COLO829 (cell line): Measurements from ENCODE around the gene ANKRD22.
A peak's percentile ranks its signal among the peaks of the same experiment; 100 is the strongest.
"Not testable (repeated sequence)": the region's sequence is repeated elsewhere in the genome, so short reads cannot be mapped to it uniquely, and the experiment has no call there.

Source experiments
- DNase-seq: peaks from one replicate; pipeline ENCODE4 v3.0.0; 2012; ENCODE audit warnings: low spot score

The ANKRD22 gene

DNA sequence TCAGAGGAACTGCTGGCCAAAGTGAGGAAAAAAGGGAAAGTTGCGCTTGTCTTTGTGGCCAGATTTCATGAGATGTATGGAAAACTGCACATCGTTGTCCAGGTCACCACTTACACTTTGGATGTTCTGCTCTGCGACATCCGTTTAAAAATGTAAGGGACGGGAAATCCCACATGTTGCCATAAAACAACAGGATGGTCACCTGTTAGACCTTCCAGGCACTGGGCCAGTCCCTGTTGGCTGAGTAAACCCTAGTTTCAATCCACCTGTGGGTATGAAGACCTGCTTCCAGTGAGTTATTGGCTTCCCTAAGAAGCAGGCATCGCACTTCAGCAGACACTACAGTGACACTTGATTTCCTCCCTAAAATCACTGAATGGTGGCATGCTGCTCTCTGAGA lies 25.7 kb upstream of the ANKRD22 start:
- no peak for DNase-seq

DNA sequence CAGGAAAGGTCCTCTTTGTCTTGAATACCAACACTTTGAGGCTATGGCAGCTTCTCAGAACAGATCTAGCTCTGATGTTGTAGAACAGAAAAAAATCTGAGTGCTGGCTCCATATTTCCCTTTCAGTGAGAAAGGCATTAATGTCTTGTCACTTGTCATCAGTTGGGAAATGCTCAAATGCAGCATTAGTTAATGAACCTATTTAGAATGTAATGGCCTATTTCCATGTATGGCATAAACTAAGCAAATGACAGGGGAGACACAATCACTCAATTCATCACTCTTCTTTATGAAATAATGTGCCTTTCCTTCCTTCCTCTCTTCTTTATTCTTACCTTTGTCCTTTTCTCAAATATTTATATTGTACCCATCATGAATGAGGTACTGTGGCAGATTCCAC lies 23.4 kb upstream of the ANKRD22 start:
- DNase-seq: no peak

DNA sequence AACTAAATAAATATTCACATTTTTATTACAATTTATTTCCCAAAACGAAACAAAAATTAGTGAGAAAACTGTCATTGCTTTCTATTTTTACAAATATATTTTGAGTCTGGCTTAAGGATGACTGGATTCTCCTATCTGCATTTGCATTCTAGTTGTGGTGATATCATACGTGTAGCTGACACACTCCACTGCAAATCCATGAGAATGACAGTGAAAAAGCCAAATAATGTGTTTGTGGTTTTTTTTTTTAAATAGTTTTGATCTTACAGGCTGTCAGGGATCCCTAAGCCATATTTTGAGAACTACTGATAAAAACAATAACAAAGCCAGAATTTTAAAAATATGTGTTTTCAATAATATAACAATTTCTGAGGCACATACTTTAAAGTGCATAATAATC lies 22.6 kb upstream of the ANKRD22 start:
- no peak for DNase-seq

DNA sequence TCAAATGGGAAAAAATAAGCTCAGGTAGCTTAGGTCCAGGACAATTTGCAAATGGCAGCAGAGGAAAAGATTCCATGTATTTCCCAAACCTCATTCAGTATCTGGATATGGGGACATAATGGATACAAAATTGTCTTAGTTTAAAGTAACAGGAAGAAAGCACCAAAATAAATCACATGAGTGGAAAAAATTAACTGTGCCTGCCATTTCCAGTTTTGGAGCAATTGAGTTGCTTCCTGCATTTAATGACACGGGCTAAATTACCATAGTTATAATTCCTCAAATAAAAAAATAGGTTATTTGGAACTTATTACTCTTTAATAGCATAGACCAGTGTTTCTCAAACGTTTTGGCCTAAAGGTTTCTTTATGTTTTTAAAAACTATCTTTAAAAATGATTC lies 22.1 kb upstream of the ANKRD22 start:
- no peak for DNase-seq

DNA sequence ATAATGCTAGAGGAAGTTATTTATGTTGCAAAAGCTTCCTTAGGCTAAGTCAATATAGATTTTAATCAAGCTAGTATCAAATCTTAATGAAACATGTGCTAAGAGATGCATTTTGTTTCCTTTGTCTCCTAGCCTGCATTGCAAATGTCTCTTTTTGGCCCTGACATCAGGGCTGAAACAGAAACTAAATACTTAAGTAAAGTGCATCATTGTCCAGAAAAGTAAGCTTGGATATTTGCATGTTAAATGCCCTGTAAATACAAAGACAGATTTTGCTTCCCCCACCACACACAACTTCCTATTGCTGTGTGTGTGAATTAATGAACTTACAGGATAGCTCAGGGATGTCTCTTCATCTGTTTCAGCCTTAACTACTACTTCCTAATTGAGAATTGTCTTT lies 18.4 kb upstream of the ANKRD22 start:
- no peak for DNase-seq

DNA sequence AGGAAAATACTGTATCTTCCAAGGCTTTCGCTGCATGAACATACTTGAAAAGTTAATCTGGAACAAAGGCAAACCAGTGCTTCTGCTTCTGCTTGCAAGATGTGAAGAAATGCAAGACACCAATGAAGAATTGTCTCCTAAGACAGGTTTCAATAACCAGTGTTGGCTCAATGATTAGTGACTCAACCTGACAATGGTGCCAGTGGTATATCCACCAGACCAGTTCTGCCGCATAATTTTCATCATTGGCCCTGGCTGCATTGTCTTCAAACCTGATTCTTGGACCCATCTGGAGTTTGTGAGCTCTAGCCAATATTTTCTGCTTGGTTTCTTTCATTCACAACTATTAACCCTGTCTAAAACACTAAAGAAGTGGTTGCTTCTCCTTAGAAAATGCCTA lies 14.8 kb upstream of the ANKRD22 start:
- no peak for DNase-seq

DNA sequence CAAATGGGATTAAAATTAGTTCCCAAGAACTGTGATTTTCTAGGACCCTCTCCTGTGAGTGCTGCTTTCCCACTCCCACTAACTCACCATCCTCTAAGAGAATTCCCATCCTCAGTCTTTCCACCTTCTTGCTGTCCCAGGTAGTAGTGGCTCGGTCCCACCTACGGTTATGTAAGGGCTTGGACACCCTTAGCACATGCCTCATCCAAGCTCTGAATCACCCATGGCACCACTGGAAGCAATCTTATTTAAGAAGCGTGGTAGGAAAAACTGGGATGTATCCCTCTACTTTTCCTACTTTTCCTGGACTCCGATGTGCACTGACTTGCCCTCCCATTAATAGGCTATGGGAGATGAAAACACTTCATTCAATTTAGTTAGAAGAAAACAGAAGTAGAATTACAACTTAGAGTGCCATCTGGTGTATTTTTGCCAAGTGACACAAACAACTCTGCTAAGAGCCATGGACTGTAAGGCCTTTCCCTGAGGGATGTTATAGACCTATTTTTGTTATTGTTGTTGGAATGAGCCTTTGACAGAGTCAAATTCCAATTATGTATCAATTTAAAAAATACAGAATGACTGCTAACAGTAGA lies 13.7 kb upstream of the ANKRD22 start:
- DNase-seq: no peak

DNA sequence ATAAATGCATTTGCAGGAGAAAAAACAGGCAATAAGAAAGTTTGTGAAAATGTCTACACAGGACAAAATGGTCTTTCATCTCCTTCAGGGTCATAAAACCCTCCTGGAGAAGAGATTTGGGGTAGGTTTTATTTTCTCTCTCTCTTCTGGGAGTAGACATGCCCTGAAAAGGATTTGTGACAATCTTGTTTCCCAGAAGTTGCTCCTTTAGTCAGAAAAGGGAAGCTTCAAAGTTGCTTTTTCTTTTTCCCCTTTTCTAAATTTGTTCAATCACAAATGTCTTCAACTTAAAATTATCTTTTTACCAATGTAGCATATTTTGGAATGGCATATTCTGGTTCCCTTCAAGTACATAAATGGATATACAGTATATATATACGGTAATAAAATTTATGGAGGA lies 9.4 kb upstream of the ANKRD22 start:
- DNase-seq: no peak

DNA sequence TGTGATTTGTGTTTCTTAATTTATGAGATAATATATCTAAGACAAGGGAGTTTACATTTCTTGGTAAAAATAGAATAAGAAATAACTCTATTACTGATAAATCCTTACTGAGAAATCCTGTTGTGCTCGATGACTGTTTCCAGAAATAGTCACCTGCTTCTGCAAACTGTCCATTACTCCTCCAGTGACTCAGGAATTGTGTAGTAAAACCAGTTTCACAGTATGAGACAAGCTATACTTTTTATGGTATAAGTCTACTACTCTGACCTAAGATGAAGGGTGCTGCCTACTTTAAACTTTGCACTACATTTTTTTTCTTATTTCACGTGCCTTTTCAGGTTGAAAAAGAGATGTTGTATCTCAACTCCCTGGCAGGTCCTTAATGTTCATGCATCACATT lies 6.8 kb upstream of the ANKRD22 start:
- no peak for DNase-seq

DNA sequence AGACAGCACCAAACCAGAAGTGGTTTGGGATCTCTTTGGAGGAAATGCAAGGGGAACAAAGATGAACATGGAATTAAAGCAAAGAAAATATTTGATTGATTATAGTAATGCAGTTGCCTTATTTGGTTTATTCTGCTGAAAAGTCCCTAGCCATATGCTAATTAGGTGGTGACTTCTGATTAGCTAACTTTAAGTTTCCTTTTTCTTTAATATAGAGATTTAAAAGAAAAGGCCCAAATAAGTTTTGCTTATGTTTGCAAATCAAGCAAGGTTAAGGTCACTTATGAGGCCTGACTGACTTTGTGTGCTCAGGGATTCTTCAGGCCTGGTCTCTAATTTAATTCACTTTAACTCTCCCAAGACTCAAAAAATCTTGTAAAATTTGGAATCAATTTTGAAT lies 6.2 kb upstream of the ANKRD22 start:
- no peak for DNase-seq

DNA sequence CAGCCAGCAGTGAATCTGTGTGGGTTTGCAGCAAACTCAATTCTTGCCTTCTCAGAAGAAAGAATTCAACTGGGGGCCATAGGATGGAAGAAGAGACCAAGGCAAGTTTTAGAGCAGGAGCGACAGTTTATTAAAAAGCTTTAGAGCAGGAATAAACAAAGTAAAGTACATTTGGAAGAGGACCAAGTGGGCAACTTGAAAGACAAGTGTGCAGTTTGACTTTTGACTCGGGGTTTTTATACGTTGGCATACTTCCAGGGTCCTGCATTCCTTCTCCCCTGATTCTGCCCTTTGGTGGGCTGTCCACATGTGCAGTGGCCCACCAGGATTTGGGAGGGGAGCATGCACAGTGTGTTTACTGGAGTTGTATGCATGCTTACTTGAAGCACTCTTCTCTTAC lies 3.0 kb upstream of the ANKRD22 start:
- DNase-seq: no peak

DNA sequence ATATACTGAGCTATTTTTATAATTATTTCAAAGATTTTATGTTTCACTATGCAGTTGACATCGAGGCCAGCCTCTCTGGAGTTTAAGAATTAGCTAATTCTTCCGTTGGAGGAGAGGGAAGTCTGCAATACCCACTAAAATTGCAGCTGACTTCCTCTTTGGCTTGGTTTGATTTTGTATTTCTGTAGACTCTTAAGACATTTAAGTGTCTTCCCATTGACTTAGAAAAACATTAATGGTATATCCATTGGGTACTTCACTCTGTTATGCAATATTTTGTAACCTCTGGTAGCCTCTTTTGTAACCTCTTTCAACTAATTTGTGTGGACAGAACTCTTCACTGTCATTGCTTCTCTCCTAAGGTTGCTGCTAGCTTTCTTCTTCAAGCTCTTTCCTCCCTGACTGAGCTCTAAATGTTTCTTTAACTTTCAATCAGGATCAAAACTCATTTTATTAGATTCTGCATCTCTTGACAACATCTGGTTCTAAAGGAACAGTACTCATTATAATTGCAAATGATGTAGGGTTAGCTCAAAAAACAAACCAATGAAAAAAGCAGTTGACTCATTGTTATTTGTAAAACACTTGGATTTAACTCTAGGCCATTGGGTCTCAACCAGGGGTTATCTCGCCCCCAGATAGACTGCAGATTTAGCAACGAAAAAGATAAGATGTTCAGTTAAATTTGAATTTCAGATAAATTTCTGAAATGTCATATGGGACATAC lies 1.7 kb upstream of the ANKRD22 start:
- no peak for DNase-seq

DNA sequence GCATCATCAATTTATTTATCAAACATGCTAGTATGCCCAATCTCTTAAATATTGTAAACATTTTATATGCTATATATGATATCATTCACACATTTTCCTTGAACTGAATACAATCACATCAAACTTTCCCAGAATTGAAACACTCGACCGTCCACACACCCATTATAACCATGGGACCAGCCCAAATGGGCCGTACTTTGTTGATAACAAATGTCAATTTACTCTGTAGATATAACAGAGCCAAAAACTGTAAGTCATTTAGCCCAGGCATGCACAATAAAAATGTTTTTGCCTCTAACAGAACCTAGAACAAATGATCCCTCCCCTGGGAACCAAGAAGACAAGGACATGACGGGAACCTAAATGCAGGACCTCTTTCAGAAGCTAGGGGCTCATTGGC lies 683 bp upstream of the ANKRD22 start:
- DNase-seq: no peak

DNA sequence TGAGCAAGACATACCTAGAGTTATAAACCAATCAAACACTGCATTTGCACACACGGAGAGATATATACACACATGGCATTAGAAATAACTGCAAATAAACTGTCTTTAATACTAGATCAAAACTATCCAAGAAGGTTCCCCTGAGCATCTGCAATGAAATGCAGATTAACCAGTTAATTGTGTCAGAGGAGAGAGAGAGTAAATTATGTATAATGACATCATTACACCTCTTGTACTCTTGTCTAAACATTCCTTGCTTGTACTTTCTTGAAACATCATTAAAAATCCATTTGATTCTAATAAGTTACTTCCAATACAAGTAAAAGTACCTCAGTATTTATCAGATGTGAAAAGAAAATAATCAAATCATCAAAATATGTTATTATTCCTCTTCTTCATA lies 932 bp downstream of the ANKRD22 start:
- DNase-seq: no peak

DNA sequence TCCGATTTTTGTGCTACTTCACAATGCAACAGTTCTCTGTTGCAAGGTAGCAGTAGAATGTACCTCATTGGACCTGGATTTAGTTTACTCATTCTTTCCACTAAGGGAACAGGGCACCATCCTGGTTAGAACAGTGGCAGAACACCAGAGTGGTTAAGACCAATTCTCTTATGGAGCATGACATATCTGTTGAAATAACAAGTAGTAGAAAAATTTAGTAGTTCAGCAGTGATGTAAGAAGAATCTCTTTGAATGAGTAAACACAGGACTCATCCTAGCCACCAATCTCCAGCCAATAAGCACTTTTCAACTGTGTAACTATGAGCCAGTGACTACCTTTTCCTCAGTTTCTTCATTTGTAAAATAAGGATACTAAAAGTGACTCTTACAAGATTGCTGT lies 2.4 kb downstream of the ANKRD22 start:
- no peak for DNase-seq

DNA sequence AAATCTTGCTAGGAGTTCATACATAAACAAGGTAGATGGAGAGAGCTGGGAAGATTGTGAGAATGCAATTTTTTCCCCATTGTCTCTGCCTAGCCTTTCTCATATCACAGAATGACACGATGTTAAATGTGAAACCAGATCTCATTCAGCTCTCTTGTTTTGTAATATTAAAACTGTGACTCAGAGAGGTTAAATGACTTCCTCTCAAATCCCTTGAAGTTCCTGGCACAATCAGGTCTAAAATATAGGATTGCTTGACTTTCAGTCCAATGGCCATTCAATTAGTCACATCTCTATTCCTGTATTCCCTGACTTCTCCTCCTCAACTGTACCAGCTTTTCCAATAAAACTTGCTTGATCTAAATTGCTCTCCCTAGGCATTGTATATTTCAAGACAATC lies 3.1 kb downstream of the ANKRD22 start:
- peak; percentile 35 for DNase-seq

DNA sequence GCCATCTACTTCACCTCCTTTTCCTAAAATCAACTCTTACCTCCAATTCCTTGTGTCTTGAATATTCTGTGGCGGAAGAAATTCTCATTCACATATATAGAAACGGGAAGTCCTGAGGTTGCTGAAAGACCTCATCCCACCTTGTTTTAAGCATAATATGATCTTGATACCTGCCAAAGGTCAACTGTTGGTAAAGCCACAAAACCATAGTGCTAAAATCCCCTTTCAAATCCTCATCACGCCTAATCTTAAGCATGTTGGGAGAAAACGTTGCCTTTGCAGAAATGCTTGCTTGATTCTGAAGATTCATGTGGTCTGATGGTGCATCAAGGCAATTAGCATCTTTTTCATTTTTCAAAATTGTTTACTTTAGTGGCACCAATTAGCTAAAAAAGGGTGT lies 8.5 kb downstream of the ANKRD22 start:
- no peak for DNase-seq

DNA sequence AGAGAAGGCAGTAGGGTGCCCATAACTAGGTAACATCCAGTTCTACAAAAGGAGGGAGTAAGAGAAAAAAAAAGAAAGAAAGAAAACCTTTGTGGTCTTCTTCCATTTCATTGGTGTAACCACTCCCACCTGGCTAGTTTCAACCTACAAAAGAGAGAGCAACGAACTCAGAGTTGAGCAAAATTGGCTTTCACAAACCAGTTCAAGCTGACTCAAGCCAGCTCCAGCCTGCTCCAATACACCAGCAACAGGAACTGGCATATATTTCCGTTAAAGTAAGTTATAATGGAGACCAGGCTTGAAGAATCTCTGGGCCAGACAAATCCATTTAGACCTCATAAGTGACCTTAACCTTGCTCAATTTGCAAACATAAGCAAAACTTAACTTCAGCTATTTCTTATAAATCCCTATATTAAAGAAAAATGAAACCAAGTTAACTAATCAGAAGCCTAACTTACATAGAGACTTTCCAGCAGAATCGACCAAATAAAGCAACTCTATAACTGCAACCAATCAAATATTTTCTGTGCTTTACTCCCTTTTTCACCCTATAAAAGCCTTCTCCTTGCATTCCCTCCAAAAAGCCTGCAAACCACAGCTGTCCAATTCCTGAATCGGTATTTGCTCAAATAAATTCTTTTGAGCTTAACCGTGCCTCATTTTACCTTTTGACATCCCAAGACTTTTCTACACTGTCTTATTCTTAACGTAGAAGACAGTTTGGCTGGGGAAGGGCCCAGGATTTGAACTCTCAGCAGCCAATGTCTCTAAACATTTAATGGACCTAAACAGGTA lies 10.1 kb downstream of the ANKRD22 start:
- no peak for DNase-seq

DNA sequence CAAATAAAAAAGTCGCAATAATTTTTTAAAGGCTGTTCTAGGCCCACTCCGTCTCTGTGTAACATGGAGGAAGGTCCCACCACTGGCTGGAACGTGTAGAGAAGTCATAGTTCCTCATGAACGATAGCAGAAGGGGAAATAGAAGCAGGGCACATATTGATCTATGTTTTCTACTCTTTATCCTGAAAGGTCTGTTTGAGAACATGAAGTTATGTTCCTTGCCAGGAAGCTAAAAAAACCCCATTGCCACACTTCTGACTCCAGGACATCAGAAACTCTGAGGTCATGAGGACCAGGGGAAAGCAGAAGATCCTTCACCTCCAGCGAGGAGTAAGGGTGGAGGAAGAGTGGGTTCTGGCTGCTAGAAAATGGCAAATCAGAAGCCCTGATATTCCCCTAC lies 10.8 kb downstream of the ANKRD22 start:
- no peak for DNase-seq

DNA sequence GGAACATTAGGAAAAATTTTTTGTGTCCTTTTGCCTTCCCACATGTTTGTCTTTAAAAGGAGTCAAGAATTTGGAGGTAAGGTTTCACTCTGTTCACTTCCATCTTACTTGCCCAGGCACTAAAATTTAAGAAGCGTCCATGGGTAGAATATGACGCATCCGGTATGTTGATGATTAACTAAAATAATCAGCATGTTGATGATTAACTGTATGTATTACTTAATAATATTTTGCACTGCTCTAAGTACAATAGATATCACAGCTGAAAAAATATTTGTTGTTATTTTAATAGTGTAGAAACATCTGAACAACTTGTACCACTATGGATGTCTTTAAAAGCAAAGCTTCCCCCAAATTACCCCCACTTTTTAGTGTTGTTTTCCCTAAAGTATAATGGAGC lies 11.5 kb downstream of the ANKRD22 start:
- no peak for DNase-seq

DNA sequence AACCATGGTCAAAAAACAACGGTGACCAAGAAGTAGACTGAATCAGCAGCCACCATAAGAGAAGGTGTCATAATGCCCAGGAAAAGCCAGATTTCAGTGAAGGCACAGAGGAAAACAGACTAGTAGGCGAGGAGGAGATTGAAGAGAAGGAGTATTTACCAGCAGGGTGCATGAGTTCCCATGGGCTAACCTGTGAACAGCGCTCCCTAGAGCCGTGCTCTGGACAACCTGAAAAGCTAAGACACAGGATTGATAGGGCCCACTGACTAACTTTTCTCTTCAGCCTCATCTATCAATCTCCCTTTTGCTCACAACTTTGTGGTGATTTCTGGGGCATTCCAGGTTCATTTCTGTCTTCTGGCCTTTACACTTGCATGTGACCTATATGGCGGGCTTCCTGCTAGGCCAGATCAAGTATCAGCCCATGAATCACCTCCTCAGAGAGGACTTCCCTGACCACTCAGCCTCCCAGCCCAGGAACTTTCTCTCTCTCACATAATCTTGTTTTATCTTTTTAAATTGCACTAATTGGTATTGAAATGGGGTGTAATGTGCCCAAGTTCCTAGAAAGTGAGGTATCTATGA lies 12.8 kb downstream of the ANKRD22 start:
- DNase-seq: no peak

DNA sequence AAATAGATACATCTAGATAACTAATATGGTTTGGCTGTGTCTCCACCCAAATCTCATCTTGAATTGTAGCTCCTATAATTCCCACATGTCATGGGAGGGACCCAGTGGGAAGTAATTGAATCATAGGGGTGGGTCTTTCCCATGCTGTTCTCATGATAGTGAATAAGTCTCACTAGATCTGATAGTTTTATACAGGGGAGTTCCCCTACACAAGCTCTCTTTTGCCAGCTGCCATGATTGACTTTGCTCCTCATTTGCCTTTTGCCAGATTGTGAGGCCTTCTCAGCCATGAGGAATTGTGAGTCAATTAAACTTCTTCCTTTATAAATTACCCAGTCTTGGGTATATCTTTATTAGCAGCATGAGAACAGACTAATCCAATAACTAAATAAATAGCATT lies 14.0 kb downstream of the ANKRD22 start:
- not testable (repeated sequence) for DNase-seq

DNA sequence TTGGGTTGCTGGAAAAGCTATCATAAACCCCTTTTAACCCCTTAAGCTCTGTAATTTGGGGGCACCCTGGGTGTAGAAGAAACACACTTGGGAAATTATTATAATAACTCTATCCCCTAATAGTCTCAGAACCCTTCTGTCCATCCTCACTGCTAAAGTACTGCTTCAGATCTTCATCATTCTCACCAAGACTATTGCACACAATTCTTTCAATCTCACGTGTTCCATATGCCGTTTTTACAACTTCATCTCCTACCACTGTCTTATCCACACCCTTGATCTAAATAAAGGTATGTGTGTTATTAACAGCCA lies 15.8 kb downstream of the ANKRD22 start:
- DNase-seq: no peak
